HG02763 (cell line): ENCODE measurements around the gene DOCK2.

Experiments
- ATAC-seq: cut with Tn5 transposase; IDR thresholded peaks from one replicate; pipeline ENCODE4 v1.9.1; 2021; ENCODE audit warnings: mild to moderate bottlenecking, moderate library complexity; ENCODE audit not compliant: unreplicated experiment

DOCK2 gene

DNA sequence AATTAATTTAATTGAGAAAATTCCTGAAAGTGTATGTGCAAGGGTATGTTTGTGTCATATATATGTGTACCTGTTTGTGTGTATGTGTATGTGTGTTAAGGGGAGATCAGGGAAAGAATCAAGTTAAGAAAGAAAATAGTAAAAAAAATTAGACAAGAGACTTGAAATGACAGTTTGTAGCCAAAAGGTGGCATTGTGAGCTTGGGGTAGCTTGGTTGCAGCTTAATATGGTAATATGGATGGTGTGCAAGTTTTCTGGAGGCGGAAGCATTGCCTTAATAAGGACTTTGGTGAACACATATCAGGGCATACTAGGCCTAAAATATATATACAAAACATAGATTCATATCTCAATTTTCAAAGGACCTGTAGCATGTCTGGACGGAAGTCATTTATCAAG lies 213.3 kb downstream of the DOCK2 start:
- no peak for ATAC-seq

DNA sequence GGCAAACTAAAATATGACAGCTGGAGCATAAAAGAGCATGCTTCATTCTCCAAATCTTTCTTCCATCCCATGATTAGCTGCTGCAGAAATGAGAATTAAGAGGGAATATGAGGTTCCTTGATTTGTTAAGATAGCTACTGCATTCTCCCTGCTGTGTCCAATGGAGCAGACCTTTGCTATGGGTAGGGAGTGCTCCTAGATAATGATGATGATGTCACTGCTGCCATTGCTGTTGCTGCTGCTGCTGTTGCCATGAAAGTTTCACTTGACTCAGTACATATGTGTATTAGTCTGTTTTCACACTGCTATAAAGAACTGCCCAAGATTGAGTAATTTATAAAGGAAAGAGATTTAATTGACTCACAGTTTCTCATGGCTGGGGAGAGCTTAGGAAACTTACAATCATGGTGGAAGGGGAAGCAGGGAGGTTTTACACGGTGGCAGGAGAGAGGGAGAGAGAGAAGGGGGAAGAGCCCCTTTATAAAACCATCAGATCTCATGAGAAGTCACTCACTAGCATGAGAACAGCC lies 214.3 kb downstream of the DOCK2 start:
- ATAC-seq: no peak

GRCh38 chr5:169856571-169856970 lies 219.5 kb downstream of the DOCK2 start:
- no peak for ATAC-seq

DNA sequence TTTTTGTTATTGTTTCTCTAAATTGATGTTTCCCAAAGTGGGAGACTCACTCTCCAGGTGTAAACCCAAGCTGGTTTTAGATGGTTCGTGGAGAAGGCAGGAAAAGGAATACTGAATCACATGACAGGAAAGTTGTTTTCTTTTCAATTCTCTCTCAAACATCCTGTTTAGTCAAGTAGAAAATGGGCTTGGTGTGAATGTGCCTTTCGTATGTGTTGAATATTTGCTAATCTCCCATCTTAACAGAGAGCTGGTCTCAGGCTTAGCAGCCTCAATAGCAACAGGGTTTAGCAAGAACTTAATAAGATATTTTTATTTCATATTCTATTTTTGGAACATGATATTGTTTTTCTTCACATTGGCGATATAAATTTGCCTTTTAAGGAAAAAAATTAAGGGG lies 223.5 kb downstream of the DOCK2 start:
- ATAC-seq: no peak

- no peak for ATAC-seq
Measured at GRCh38 chr5:169861433-169861832, 224.4 kb downstream of the DOCK2 start.

DNA sequence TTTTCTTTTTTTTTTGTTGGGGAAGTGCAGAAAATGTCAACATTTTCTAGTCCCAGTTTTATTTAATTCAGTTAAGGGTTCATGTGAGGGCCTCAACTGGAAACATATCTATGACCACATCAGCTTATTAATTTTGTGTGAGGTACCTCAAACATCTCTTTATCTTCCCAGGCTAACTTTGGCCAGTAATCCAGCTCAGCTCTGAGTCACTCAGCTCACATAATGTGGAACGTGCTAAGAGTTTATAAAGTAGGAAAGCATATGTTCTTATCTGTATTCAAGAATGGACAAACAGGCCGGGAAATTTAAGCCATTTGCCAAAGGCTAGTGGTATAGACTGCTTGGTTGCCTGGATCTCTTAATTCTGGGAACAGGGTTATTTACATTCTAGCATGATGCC lies 224.9 kb downstream of the DOCK2 start:
- ATAC-seq: no peak

- ATAC-seq: no peak
Measured at GRCh38 chr5:169862391-169862811, 225.3 kb downstream of the DOCK2 start.

DNA sequence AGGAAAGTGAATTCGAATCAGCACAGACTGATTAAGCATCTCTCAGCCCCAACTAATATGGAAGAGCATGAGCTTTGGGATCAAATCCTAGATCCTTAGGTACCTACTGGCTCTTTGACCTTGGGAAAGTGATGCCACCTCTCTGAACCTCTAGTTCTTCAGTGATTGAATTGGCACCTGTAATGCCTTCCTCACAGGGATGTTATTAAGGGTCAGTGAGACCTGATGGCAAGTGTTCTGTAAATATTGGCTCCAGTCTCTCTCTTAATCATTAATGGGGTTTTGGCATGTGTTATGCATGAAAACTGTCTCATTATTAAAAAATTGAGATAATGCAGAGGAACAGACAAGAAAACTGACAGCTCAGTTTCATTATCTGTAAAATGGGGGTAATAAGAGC lies 227.4 kb downstream of the DOCK2 start:
- ATAC-seq: no peak

GRCh38 chr5:169867347-169867746 lies 230.3 kb downstream of the DOCK2 start:
- no peak for ATAC-seq

- no peak for ATAC-seq
Measured at GRCh38 chr5:169869066-169869465, 232.0 kb downstream of the DOCK2 start.

DNA sequence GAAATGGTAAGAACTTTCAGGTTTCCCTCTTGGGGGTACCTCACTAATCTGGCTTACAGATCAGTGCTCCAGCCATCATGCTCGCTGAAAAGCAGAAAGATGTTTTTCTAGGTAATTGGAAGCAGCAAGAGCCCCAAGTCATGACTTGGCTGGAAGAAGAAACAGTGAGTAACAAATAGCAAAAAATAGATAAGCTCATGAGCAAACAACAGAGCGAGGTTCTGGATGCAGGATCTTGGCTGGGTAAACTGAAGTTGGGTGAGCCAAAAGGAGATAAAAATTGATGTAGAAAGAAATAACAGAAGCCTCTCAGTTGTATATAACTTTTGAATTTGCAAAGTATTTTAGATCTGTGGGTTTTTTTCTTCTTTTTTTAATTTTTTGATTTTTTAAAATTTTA lies 233.1 kb downstream of the DOCK2 start:
- ATAC-seq: no peak

- ATAC-seq: no peak
Measured at GRCh38 chr5:169871826-169872490, 234.9 kb downstream of the DOCK2 start.

GRCh38 chr5:169873642-169874041 lies 236.6 kb downstream of the DOCK2 start:
- ATAC-seq: no peak

GRCh38 chr5:169874621-169875020 lies 237.5 kb downstream of the DOCK2 start:
- ATAC-seq: no peak

DNA sequence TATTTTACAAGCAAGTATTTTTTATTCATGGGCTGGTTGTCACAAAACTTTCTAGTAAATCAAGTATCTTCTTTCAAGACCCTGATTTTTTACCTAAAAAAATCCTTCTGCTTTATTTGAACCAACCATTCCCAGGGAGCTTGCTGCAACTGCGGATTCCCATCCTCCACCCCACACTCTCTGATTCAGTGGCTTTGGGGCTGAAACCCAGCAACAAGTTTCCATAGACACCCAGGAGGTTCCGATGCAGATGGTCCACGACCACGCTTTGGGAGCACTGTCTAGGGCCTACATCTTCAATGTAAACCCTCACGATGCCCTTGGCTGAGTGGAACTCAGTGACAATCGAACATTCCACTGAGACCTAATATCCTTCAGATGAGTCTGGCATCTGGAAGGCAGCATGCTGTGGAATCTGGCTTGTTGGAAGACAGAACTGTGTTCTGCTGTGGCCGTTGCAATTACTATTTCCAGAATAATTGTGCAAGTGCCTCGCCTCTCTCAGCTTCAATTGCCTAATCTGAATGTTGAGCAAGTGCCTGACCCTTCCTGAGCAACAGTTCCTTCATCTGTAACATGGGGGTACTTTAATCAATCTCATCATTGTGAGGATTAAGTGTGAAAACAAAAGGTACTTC lies 238.1 kb downstream of the DOCK2 start:
- ATAC-seq: no peak

DNA sequence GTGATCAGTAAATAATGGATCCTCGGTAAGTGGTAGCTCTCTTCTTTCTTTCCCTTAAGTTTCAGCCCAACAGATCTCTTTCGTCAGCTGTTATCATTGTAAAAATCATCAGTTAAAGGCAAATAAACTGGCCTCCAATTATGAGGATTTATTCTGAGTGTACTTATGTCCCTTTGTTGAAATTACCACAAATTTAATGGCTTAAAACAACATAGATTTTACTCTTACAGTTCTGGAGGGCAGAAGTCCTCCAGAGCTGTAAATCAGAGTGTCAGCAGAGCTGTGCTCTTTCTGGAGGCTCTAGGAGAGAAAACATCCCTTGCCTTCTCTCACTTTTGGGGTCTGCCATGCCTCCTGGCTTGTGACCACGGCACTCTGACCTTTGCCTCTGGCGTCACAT lies 238.7 kb downstream of the DOCK2 start:
- no peak for ATAC-seq

GRCh38 chr5:169876386-169876785 lies 239.3 kb downstream of the DOCK2 start:
- ATAC-seq: no peak

GRCh38 chr5:169880012-169880663 lies 243.1 kb downstream of the DOCK2 start:
- peak; percentile 54 for ATAC-seq

DNA sequence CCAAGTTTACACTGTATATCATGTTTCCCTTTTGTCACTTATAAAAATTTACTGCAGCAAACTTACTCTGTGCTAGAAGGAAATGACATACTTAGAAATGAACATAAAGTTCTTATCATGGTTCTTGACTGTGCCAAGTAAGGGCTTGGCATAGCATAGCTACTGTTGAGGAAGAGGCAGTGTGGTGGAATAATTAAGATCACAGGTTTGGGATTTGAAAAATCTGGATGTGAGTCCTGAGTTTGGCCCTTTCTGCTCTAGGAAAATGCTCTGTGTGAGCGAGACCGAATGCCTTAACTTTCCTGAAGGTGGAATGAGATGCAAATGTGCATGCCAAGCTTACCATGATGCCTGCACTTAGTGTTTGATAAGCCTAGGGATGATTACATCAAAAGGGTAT lies 243.7 kb downstream of the DOCK2 start:
- ATAC-seq: no peak

- no peak for ATAC-seq
Measured at GRCh38 chr5:169881702-169882303, 244.7 kb downstream of the DOCK2 start.

DNA sequence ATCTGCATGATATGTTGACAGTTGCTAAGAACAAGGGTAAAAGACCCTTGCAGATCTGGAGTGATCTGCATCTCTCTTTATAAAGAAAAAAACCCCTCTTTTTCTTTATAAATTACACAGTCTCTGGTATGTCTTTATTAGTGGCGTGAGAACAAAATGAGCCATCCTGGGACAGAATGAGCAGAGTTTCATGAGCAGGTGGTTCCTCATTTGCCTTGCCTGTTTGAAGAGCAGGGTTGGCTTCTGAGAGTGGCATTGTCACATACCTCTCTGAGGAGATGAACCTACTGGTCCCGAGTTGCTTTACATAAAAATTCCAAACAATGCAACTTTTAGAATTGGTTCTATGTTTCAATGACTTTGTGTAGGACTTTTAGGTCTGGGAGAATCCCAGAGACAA lies 249.0 kb downstream of the DOCK2 start:
- ATAC-seq: no peak

- no peak for ATAC-seq
Measured at GRCh38 chr5:169886677-169887076, 249.6 kb downstream of the DOCK2 start.
